ENCODE results near the gene BBS1.
A peak's percentile ranks its signal among the peaks of the same experiment; 100 is the strongest.
"Not testable (repeated sequence)": the region's sequence is repeated elsewhere in the genome, so short reads cannot be mapped to it uniquely, and the experiment has no call there.

Gene BBS1

GRCh38 chr11:66532784-66533183 is 22.3 kb downstream of the BBS1 start:
- H3K4me3 Mint-ChIP-seq = no peak overlapping the region
- no peaks in the 10 kb centered on the region for H3K9me3 Mint-ChIP-seq
- no peaks in the 10 kb centered on the region for H3K27me3 Mint-ChIP-seq
- H3K36me3 Mint-ChIP-seq = peaks cover 6% of the 10 kb centered on the region
- H3K4me1 Mint-ChIP-seq = no peaks in the 10 kb centered on the region
- no peak overlapping the region for H3K27ac Mint-ChIP-seq

GRCh38 chr11:66539170-66539869 is 28.9 kb downstream of the BBS1 start:
- Mint-ChIP-seq H3K27me3 (no peaks in the 10 kb centered on the region), H3K27ac (no peak overlapping the region), H3K4me1 (peaks cover 32% of the 10 kb centered on the region), H3K9me3 (no peaks in the 10 kb centered on the region), H3K36me3 (peaks cover 7% of the 10 kb centered on the region), H3K4me3 (no peak overlapping the region)

GRCh38 chr11:66539870-66540213 is 29.4 kb downstream of the BBS1 start:
- Mint-ChIP-seq H3K4me3 (no peak overlapping the region), H3K4me1 (peaks cover 37% of the 10 kb centered on the region), H3K9me3 (no peaks in the 10 kb centered on the region), H3K27me3 (no peaks in the 10 kb centered on the region), H3K36me3 (peaks cover 7% of the 10 kb centered on the region), H3K27ac (no peak overlapping the region)

GRCh38 chr11:66540598-66540997 is 30.2 kb downstream of the BBS1 start:
- H3K27ac Mint-ChIP-seq, H3K9me3 Mint-ChIP-seq, H3K4me3 Mint-ChIP-seq, H3K36me3 Mint-ChIP-seq, H3K27me3 Mint-ChIP-seq: not testable (repeated sequence)
- H3K4me1 Mint-ChIP-seq = peaks cover 44% of the 10 kb centered on the region

- H3K4me1 Mint-ChIP-seq = peaks cover 44% of the 10 kb centered on the region
- peaks cover 7% of the 10 kb centered on the region for H3K36me3 Mint-ChIP-seq
- H3K9me3 Mint-ChIP-seq = no peaks in the 10 kb centered on the region
- peak overlapping the region; percentile 48 for H3K4me3 Mint-ChIP-seq
- no peaks in the 10 kb centered on the region for H3K27me3 Mint-ChIP-seq
- peak overlapping the region; percentile 47 for H3K27ac Mint-ChIP-seq
Measured at GRCh38 chr11:66541892-66542291, 31.5 kb downstream of the BBS1 start.

GRCh38 chr11:66542362-66542761 is 31.9 kb downstream of the BBS1 start:
- H3K4me3 Mint-ChIP-seq = peak overlapping the region; percentile 71
- no peaks in the 10 kb centered on the region for H3K27me3 Mint-ChIP-seq
- H3K4me1 Mint-ChIP-seq = peaks cover 44% of the 10 kb centered on the region
- H3K9me3 Mint-ChIP-seq = no peaks in the 10 kb centered on the region
- H3K36me3 Mint-ChIP-seq = peaks cover 5% of the 10 kb centered on the region
- peak overlapping the region; percentile 47 for H3K27ac Mint-ChIP-seq

GRCh38 chr11:66543263-66544107 is 33.0 kb downstream of the BBS1 start:
- H3K36me3 Mint-ChIP-seq = peaks cover 4% of the 10 kb centered on the region
- H3K9me3 Mint-ChIP-seq = no peaks in the 10 kb centered on the region
- H3K4me3 Mint-ChIP-seq = peak overlapping the region; percentile 71
- H3K4me1 Mint-ChIP-seq = peaks cover 44% of the 10 kb centered on the region
- H3K27ac Mint-ChIP-seq = peak overlapping the region; percentile 92
- no peaks in the 10 kb centered on the region for H3K27me3 Mint-ChIP-seq

- Mint-ChIP-seq H3K4me1 (peaks cover 44% of the 10 kb centered on the region), H3K4me3 (peak overlapping the region; percentile 87)
- H3K36me3 Mint-ChIP-seq, H3K27ac Mint-ChIP-seq, H3K27me3 Mint-ChIP-seq, H3K9me3 Mint-ChIP-seq: not testable (repeated sequence)
Measured at GRCh38 chr11:66544952-66545351, 34.5 kb downstream of the BBS1 start.

GRCh38 chr11:66545701-66546367 is 35.4 kb downstream of the BBS1 start, which contains the start of gene ZDHHC24:
ZDHHC24 (minus strand) TSS chr11:66546048; CDS start chr11:66546003, 45 bp downstream.
- Mint-ChIP-seq H3K27ac (peak within 1 kb of the TSS; percentile 92), H3K9me3 (no peaks in the 10 kb centered on the region), H3K36me3 (peaks cover 3% of the 10 kb centered on the region), H3K4me3 (peak within 1 kb of the TSS; percentile 87), H3K4me1 (peaks cover 44% of the 10 kb centered on the region), H3K27me3 (no peaks in the 10 kb centered on the region)

GRCh38 chr11:66546368-66546965 is 36.0 kb downstream of the BBS1 start, which contains the start of gene ACTN3:
ACTN3 (plus strand) TSS chr11:66546903; CDS start chr11:66546938, 35 bp downstream.
- peaks cover 2% of the 10 kb centered on the region for H3K36me3 Mint-ChIP-seq
- peak within 1 kb of the TSS; percentile 86 for H3K4me3 Mint-ChIP-seq
- peak within 1 kb of the TSS; percentile 24 for H3K27ac Mint-ChIP-seq
- peaks cover 38% of the 10 kb centered on the region for H3K4me1 Mint-ChIP-seq
- H3K27me3 Mint-ChIP-seq = no peaks in the 10 kb centered on the region
- no peaks in the 10 kb centered on the region for H3K9me3 Mint-ChIP-seq

GRCh38 chr11:66546966-66547661 is 36.7 kb downstream of the BBS1 start:
- no peaks in the 10 kb centered on the region for H3K36me3 Mint-ChIP-seq
- no peak overlapping the region for H3K27ac Mint-ChIP-seq
- no peaks in the 10 kb centered on the region for H3K9me3 Mint-ChIP-seq
- H3K4me3 Mint-ChIP-seq = peak overlapping the region; percentile 86
- H3K4me1 Mint-ChIP-seq = peaks cover 32% of the 10 kb centered on the region
- H3K27me3 Mint-ChIP-seq = no peaks in the 10 kb centered on the region

- Mint-ChIP-seq H3K4me1 (peaks cover 27% of the 10 kb centered on the region), H3K27me3 (no peaks in the 10 kb centered on the region), H3K27ac (no peak overlapping the region), H3K4me3 (no peak overlapping the region), H3K9me3 (no peaks in the 10 kb centered on the region), H3K36me3 (no peaks in the 10 kb centered on the region)
Measured at GRCh38 chr11:66547662-66548009, 37.2 kb downstream of the BBS1 start.

- Mint-ChIP-seq H3K4me1 (peaks cover 22% of the 10 kb centered on the region), H3K4me3 (no peak overlapping the region), H3K9me3 (no peaks in the 10 kb centered on the region), H3K36me3 (no peaks in the 10 kb centered on the region), H3K27ac (no peak overlapping the region), H3K27me3 (no peaks in the 10 kb centered on the region)
Measured at GRCh38 chr11:66548041-66548440, 37.6 kb downstream of the BBS1 start.

GRCh38 chr11:66548774-66549630 is 38.6 kb downstream of the BBS1 start:
- Mint-ChIP-seq H3K27me3 (no peaks in the 10 kb centered on the region), H3K36me3 (no peaks in the 10 kb centered on the region), H3K4me1 (peaks cover 14% of the 10 kb centered on the region), H3K9me3 (no peaks in the 10 kb centered on the region), H3K27ac (no peak overlapping the region), H3K4me3 (peak overlapping the region; percentile 34)
